Endometrial microvascular endothelial cells (primary cell): ENCODE data around the gene SCD. TPM values are rescaled to one million over a fixed set of nuclear protein-coding genes. Genes with fewer than 3 reads are reported as not detected.
"Not testable (repeated sequence)": the region's sequence is repeated elsewhere in the genome, so short reads cannot be mapped to it uniquely, and the experiment has no call there.

ENCODE experiments used
- in situ Hi-C: cut with HindIII; loops from 2 replicates; pipeline ENCODE4 v1.10.0; 2017; ENCODE audit warnings: low sequenced_read_pairs, low pct_unique_long_range_greater_than_20kb; ENCODE audit errors: inconsistent ontology term
- total RNA-seq: library from RNA; depleted of rRNA; stranded (reverse); fragments of >200 nt; gene quantifications from one replicate; pipeline ENCODE4 v1.2.3, GENCODE V29; 2015; ENCODE audit errors: inconsistent ontology term

SCD gene
- 45.1 TPM for total RNA-seq

- in situ Hi-C loops = no loop called here
Observed at GRCh38 chr10:100346765-100347567, at the start of gene SCD. Gene SCD (plus strand): TSS chr10:100347233. CDS start chr10:100347505, 272 bp downstream.

- in situ Hi-C loops = no loop called here
Observed at GRCh38 chr10:100297242-100297641, 49.8 kb upstream of the SCD start.

DNA sequence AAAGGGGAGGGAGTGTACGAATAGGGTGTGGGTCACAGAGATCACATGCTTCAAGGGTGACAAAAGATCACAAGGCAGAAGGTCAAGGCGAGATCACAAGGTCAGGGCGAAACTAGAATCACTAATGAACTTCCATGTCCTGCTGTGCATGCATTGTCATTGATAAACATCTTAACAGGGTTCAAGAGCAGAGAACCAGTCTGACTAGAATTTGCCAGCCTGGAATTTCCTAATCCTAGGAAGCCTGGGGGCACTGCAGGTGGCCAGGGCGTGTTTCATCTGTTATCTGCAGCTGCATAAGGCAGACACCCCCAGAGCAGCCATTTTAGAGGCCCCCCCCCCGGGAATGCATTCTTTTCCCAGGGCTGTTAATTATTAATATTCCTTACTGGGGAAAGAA is 45.9 kb upstream of the SCD start:
- in situ Hi-C loops = not testable (repeated sequence)

DNA sequence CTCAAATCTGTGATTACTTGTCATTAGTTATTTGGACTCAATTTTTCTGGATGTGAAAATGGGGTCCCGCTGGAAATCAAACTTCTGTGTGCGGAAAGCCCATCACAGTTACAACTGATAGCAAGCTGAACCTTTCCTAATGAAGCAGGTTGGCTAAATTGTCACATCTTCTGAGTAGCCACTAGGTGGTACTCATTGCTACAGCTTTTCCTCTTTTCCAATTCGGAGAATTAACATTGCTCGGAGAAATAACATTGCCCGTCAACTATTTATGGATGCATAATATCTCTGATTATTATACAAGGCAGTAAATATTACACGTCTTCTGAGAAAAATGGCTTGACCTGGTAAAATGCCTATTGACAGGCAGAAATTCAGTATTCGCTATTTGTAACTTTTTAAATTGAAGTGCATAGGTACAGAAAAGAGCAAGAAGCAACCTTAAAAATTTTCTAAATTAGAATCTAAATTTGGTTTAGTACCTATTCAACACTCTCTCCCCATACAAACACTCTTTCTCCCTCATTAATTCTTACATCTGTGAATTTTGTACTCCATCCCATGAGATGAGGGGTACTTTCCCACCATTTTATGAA is 43.2 kb upstream of the SCD start:
- in situ Hi-C loops = no loop called here

- in situ Hi-C loops = no loop called here
Observed at GRCh38 chr10:100304414-100304813, 42.6 kb upstream of the SCD start.

DNA sequence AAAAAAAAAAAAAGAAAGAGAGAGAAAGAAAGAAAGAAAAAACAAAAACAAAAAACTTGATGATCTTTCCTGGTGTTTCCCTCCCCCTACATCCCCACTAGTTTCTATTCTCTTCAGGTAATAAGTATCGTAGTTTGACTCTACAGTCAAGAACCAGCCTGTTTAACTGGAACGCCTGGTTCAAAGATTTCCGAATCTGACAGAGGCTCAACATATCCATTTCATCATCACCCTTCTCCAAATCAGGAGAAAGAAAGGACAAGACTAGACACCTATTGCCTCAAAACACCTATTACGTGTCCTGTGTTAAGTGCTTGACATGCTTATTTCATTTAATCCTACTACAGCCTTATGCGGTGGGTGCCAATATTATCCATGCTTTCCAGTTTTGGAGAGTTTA is 40.2 kb upstream of the SCD start:
- in situ Hi-C loops = no loop called here

GRCh38 chr10:100307684-100308083 is 39.3 kb upstream of the SCD start:
- in situ Hi-C loops = no loop called here

DNA sequence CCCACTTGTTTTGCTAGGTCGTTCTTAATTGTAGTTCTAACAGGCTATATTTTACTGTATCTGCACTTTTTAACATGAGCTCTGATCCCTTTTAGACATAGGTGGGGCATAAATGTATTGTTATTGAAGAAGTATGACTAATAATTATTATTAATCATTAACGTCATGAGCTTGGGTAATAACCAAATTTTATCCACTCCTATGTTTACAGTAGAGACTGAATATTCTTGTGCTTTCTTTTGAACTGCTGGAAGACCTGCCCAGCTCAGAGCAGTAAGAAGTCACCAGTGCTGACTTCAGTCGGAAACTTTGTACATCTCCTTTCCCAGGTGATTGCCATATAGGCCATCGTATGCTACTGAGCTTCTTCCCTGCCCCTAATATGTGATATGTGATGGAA is 35.7 kb upstream of the SCD start:
- in situ Hi-C loops = no loop called here

- in situ Hi-C loops = no loop called here
Observed at GRCh38 chr10:100315615-100316014, 31.4 kb upstream of the SCD start.

GRCh38 chr10:100318207-100318606 is 28.8 kb upstream of the SCD start:
- in situ Hi-C loops = no loop called here

DNA sequence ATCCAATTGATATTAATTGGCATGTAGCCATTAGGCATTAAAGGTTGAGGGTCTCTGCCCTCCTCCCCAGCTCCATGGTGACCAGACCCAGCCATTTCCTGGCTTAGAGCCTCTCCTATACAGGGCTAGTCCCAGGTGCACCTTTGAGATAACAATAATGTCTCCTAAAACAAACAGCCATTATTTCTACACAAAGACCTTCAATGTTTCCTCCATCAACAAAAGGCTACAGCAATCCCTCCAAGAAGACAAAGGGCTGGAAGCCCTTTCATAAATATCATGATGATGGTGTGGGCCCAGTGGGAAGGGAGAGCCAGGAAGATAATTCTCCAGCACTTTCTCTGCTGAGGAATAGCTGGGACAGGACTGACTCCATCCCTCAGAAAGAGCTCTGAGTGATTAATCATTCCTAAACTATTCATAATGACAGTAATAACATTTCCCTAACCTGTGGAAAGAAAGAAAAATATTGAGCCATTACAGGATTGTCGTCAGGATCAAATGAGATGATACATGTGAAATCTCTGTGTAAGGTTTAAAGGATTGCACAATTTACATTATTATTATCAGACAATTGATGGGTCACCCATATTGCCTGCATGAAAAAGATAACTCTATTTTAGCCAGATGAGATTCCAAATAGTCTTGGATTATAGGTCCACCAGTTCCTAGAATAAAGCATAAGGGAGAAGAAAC is 27.2 kb upstream of the SCD start:
- in situ Hi-C loops = no loop called here

GRCh38 chr10:100325158-100325557 is 21.9 kb upstream of the SCD start:
- in situ Hi-C loops = no loop called here

GRCh38 chr10:100327007-100327717 is 19.9 kb upstream of the SCD start:
- in situ Hi-C loops = no loop called here

DNA sequence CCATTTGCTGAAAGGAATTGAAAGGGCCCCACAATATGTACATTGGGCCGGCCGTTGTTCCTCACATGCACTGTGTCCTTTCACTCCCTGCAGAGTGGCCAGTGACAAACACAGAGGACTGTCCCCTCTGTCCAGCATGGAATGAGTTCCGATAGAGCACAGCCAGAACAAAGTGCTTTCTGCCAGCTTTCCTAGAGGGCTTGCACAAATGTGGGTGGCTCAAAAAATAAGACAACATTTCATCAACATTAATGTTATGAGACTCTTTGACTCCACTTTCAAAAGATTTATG is 19.4 kb upstream of the SCD start:
- in situ Hi-C loops = no loop called here

DNA sequence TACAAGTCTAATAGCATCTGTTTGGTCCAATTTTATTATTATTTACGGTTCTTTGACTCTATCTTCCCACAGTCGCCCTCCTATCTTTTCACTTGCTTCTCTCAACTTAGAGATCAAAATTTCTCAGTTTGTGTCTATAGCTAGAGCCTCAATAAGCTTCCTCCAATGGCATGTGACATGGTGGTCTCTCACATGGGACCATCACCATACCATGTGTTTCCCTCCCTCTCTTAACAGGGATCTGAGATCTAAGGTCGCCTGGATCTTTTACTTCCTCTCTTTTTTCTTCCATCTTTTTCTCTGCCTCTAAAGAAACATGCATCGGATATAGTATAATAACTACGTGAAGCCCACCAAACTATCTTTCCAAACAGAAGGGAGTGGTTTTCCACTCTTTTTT is 18.8 kb upstream of the SCD start:
- in situ Hi-C loops = no loop called here

GRCh38 chr10:100330079-100330478 is 17.0 kb upstream of the SCD start, which contains the start of gene PKD2L1:
Gene PKD2L1 (minus strand): TSS chr10:100330228. CDS start chr10:100330103, 125 bp downstream.
- in situ Hi-C loops = no loop called here

DNA sequence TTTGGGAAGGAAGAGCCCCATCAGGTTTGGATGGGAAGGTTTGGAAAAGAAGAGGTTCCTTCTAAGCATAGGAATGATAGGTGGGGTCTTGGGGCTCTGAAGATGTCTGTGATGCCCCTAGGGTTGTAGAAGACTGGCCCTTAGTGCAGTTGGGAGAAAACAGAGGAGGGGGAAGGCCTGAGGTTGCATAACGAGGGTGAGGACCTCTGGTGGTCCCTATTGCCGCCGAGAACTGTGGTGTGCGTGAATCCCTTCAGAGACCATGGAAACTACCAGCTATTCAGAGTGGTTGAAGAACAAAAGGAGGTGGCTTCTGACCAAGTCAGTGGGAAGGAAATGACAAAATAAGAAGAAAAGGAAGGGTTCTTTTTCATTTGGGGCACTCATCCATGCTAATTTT is 13.9 kb upstream of the SCD start:
- in situ Hi-C loops = no loop called here

DNA sequence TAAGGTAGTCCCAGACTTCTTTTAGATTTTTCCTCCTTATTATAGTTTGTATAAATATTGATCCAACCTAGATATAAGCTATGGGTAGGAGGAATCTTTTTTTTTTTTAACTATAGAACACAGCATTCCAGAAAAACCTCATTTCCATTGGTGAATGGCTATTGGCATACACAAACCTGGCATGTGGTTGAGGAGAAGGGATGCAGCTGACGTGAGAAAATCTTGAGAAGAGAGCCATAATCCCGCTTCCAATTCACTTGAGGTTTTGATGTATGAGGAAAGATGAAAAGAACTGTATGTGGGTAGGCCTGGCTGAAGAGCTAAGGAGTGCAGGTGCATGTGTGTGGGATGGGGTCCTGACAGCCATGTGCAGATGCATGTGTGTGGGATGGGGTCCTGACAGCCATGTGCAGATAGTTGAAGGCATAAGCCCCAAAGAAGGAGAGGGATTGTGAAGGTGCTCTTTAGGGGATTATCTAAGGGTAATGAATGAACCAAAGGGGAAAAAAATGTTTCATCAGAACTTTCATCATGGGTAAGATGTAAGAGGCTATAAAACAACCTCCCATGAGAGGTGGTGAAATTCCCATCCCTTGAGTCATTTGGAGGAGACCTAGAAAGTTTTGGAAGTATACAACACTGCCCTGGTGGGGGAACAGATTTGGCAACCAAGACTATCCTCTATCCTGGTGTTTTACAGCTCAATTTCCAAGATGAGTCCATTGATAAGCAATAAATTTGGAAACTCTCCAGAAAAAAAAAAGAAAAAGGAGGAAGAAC is 13.2 kb upstream of the SCD start:
- in situ Hi-C loops = no loop called here

DNA sequence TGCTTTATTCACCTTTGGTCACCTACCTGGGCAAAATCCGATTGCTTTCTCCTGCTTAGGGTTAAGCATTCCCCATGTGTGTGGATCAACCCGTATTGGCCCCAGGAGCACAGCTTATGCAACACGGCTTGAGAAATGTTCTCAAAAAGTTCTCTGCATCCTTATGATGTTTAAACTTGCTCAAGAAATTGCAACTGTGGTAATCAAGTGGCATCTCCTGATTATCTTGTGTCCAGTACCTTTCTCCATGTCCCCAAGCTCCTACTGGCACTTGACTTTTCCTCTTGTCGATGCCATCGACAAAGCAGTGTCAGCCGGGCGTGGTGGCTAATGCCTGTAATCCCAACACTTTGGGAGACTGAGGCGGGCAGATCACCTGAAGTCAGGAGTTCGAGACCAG is 12.3 kb upstream of the SCD start:
- in situ Hi-C loops = no loop called here
